ENCODE measurements around the gene THEM4.

GRCh38 chr1:151916726-151917370, 7.5 kb upstream of the THEM4 start:
- no peak for TF ChIP-seq CTCF (IDR thresholded peaks at IDR 0.05)
- no peak for TF ChIP-seq POLR2A (IDR thresholded peaks at IDR 0.05)

Data from heart left ventricle (tissue), 13 donors.